Activated naive CD4-positive, alpha-beta T cell treated with anti-CD3 and anti-CD28 coated beads, Interleukin-2, amount 50 U/mL, for 16 hours (primary cell): ENCODE data around the gene CNTLN.
"Not testable (repeated sequence)": the region's sequence is repeated elsewhere in the genome, so short reads cannot be mapped to it uniquely, and the experiment has no call there.

Experiments
- DNase-seq: peaks from one replicate; pipeline ENCODE4 v3.0.0-alpha.2; 2020

CNTLN gene

DNA sequence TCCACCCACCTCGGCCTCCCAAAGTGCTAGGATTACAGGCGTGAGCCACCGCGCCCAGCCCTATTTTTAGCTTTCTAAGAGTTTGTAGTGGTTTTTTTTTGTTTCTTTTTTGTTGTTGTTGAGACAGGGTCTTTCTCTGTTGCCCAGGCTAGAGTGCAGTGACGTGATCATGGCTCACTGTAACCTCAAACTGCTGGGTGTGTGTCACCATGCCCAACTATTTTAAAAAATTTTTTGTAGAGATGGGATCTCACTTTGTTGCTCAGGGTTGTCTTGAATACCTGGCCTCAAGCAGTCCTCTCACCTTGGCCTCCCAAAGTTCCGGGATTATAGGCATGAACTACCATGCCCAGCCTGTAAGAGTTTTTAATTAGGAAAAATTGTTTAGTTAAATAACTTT is 298.7 kb downstream of the CNTLN start:
- DNase-seq: no peak

DNA sequence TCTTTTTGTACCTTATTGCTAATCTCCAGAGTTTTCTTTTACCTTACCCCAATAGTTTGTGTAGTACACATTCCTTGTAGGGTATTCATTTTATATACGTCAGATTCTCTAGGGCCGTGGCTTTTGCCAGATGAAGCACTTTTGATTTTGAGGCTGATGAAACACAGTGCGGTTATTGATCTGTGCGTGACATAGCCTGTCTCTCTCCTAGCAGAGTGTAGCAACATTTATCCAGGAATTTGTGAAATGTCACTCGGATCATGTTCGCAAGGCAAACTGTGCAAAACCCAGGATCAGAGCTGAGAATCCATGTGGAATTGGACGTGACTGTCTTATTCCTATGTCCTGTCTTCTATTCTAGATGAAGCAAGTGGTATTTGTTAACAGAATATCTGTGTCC is 302.0 kb downstream of the CNTLN start:
- no peak for DNase-seq

DNA sequence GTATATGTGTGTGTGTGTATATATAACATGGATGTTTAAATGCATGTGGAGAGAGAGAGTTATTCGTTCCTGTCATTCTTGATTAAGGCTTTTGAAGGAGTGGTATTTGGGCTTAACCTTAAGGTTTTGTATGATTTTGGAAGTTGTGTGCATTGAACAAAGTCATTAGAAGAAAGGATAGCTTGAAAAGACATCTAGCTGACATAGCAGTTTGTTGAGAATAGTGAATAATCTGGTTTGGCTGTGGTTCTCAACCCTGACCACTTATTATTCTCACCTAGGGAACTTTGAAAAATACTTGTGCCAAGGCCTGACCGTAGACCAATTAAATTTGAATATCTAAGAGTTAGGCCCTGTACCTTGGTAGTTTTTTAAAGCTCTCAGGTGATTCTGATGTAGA is 303.0 kb downstream of the CNTLN start:
- DNase-seq: no peak

DNA sequence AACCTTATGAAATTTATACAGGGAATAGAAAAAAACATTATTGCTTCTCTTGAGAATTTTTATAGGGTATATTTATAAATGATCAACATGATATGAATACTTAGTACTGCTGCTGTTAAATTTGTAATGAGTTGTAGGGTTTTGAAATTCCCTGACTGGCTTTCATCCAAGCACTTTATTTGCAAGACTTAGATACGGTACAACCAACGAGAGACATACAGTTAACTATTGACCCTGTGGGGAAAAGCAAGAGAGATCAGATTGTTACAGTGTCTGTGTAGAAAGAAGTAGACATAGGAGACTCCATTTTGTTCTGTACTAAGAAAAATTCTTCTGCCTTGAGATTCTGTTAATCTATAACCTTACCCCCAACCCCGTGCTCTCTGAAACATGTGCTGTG is 310.3 kb downstream of the CNTLN start:
- DNase-seq: not testable (repeated sequence)

DNA sequence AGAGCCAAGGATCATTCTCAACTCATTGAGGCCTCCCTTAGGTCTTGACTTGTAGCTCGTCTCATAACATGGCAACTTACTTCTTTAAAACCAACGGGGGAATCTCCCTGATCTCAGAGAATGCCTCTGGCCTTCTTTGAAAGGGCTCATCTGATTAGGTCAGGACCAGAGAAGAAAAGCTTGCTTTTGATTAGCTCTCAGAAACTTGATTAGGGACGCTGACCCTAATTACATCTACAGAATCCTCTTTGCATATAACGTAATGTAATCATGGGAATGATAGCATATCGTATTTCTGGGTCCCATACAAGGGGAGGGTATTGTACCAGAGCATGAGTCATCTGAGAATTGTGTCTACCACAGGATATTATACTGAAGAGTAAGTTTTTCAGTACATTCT is 318.9 kb downstream of the CNTLN start:
- no peak for DNase-seq

DNA sequence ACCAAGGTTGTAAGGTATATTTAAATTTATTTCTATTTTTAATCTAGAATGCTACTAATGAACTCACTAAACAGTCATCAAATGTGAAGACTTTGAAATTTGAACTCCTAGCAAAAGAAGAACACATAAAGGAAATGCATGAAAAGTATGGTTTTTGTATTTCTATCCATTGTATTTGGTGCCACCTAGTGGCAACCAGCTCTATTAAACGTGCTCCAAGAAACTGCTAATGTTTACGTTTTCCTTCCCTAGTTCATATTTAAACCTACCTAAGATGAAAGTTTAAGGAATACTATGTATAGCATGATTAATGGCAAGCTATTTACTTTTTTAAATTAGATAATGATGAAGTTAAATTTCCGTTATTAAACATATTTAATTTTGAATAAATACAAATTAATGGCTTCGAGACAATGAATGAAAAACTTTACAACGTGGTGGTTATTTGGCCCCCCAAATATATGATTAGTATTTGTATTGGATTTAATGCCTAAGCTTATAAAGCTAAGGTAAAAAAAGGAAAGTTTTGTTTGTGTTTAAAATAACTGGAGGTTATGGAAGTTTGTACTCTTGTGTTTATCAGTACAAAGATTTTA is 328.1 kb downstream of the CNTLN start:
- no peak for DNase-seq

DNA sequence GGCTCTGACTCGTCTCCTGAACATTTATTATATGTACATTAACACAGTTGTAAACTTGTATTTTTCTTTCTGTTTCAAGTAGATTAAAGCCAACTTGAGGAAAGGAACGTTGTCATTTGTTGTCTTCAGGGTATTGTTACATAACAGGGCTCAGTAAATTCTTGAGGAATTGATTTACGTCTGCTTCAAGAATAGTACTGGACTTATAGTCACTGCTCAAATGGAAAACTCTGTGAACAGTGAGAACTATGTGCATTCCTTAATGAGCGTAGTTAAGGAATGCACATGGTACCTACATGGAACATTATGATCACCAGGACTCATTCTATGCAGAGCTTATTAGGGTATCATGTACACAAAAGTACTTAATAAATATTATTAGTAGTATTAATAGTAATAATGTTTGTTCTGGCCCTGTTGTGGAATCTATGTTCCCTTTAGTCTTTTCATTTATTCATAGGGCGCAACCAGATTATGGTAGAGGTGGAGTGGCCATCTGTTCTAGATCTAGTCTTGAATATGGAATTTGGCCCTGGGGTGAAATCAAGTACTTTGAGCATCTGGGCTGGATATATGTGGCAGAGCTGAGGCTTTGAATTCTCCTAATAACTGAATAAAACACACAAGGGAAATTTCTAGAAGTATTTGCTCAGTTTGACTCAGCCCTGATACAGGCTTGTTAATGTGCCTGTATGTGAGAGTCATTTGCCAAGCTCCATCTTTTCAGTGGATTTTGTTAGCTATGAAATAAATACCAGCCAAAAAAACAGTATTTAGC is 335.4 kb downstream of the CNTLN start:
- DNase-seq: no peak

DNA sequence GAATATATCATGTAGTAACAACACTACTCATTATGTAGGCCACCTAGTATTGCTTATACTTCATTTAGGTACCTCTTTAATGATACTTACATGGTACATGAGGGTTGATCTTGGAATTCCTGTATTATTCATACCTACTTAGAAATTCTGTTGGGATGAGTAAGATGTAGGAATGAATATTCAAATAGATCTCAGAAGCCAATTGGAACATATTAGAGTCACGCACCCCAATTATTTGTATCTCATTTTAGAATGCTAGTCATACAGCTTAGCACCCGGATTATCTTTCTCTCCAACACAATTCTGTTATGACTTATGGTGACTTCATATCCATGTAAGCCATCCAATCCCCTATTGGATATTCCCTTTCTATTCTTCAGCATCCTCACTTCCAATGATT is 337.3 kb downstream of the CNTLN start:
- no peak for DNase-seq

DNA sequence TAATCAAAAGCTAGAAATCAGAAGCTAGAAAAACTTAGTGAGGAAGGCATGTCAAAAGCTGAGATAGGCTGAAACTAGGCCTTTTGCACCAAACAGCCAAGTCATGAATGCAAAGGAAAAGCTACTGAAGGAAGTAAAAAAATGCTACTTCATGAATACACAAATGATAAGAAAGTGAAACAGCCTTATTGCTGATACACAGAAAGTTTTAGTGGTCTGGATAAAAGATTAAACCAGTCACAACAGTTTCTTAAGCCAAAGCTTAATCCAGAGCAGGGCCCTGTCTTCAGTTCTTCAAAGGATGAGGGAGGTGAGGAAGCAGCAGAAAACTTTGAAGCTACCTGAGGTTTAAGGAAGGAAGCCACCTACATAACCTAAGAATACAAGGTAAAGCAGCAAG is 341.6 kb downstream of the CNTLN start:
- DNase-seq: no peak

DNA sequence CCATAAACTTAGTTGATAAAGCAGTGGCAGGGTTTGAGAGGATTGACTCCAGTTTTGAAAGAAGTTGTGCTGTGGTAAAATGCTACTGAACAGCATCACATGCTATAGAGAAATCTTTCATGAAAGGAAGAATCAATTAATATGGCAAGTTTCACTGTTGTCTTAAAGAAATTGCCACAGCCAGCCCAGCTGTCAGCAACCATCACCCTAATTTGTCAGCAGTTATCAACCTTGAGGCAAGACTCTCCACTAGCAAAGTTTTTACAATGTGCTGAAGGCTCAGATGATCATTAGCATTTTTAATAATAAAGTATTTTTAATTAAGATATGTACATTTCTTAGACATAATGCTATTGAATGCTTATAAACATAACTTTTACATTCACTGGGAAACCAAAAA is 343.0 kb downstream of the CNTLN start:
- DNase-seq: no peak

DNA sequence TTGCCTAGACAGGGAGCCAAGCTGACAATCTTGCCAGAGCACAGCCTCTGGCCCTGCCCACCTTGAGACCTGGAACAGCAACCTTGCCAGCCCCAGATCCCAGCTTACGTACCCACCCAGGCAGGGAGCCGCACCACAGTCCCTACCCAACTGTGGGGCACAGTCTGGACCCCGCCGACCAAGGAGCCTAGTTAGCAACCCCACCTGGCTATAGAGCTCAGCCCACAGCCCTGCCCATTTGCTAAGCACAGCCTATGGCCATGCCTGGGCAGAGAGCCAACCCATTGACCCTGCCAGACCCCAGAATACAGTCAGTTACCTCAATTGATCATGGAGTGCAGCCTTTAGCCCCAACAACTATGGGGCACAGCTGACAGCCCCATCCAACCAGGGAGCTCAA is 346.1 kb downstream of the CNTLN start:
- no peak for DNase-seq

DNA sequence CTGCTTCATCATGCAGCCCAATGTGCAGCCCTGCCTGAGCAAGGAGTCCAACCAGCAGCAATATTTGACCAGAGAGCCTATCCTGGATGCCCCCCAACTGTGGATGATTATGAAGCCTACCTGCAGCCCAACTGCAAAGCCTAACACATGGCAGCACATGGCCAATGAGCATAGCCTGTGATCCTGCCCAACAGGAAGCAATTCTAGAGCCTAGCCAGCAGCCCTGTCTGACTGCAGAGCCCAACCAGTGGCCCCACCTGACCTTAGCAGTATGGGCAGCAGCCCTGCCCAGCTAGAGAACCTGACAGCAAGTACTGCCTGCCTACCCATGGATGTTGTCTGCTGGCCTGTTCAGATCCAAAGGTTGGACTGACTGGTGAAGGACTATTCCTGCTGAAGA is 346.7 kb downstream of the CNTLN start:
- DNase-seq: no peak

DNA sequence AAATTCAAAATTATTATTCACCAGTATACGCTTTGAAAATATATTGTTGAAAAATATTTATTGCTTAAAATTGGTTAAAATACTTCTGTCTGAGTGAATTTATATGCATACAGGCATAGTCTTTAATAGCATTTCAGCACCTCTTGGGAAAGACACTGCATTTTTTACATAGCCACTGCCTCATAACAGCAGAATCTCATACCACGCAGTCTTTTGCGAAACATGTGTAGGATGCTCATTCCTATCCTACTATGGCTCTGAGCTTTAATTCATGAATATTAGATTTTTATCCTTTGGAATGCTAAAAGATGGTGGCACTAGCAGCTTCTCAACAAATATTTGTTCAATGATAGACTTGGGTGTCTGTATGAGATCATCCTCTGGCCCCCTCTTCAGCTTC is 350.1 kb downstream of the CNTLN start:
- no peak for DNase-seq

DNA sequence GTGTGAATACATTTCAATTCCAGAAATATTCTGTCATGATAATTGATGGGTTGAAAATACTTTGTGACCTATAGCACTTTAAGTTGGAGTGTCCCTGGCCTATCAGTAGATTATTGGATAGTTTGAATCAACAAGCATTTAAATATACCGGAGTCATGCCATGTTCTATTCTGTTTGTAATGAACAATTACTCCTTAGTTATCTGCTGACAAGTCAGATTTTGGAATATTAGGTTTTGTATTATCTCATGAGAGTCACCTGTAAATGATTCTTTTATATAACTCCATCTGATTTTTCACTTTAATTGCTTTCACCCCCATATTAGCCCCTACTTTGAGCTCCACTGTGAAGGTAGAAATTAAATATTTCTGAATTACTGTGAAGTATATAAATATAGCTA is 351.6 kb downstream of the CNTLN start:
- DNase-seq: no peak

DNA sequence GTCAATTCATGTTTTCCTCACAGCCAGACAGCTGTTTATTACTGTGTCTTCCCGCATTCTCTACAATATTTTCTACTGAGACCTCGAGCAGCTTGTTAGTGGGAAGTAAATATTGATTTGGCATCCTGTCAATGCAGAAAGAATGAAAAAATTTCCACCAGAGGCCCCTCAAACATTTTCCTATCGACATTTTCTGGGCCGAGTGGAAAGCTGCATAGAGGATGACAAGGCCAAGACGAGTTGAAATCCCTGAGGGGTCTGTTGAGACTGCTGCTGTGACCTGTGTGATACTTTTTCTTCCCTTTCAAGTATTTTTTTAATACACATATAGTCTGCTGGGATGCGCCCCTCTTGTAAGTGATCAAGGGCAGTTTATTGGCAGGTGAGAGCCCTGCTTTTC is 352.6 kb downstream of the CNTLN start:
- DNase-seq: no peak

DNA sequence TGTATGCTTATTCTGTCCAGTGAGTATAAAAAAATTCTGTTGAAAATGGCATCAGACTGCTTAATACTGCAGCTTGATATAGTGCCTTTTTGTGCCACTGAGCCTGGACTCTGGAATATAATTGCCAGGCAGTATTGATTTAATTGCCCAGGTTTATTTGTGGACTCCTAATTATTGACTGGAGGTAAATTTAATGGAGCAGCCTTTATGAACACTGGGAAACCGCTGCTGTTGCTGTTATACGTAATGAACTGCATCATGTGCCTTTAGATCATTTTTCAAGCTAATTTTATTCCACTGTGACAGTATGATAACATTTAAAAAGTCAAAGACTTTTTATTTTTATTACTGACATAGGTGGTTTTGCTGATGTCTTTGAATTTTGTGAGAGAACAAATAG is 353.8 kb downstream of the CNTLN start:
- DNase-seq: no peak

DNA sequence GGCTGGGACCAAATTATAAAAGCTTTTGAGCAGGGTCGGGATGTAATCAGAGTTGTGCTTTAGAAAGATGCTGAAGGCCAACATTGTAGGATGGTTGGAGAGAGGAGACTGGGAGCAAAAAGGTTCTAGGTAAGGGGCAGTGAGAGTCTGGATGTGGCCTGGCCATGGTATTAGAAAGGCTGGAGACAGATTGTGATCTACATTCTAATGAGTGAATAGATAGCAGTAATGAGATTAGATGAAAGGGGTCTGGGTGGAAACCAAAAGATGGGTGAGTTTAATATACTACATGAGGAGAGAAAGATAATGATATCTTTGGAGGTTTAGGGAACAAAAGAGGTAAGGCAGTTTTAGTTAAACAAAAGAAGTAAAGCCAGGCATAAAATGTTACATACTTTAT is 355.3 kb downstream of the CNTLN start:
- DNase-seq: no peak

DNA sequence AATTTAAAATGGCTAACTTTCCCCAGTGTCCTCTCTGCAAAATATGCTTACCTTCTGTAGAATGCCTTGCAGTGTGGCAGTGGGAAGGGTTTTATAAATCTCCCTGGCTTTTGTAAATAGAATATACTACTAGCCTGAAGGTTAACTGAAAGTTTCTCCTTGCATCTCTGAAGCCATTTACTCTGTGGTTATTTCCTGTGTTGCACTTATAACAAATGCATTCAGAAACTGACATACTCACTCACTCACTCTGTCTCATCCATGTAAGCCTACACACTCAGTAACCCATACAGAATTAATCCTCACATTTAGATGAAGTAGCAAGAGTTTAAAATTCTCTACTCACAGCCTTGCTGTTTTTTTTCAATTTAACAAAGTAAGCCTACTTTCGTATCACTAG is 356.9 kb downstream of the CNTLN start:
- no peak for DNase-seq

DNA sequence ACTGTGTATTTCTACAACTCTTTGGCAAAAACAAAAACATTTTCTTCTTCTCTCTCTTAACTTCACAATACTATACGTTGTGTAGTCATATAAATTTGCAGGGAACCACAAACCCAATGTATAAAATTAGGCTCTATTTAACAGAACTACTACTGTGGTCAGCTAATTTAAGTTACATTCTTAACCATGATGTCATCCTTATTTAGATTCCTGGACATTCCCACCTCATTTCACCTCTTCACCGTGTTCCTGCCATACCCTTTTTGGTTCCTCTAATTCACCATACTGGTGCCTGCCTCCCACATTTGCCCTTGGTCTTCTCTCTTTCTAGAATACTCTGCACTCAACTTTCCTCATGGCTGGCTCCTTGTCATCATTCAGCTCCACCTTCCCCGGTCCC is 368.4 kb downstream of the CNTLN start:
- DNase-seq: no peak

DNA sequence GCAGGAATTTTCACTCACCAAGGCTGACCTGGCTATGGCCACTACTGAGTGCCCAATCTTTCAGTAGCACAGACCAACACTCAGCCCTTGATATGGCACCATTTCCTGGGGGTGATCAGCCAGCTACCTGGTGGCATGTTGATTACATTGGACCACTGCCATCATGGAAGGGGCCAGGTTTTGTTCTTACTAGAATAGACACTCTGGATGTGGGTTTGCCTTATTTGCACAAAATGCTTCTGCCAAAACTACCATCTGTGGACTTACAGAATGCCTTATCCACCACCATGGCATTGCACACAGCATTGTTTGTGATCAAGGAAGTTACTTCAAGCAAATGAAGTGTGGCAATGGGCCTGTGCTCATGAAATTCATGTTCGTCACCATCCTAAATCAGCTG is 374.3 kb downstream of the CNTLN start:
- no peak for DNase-seq

DNA sequence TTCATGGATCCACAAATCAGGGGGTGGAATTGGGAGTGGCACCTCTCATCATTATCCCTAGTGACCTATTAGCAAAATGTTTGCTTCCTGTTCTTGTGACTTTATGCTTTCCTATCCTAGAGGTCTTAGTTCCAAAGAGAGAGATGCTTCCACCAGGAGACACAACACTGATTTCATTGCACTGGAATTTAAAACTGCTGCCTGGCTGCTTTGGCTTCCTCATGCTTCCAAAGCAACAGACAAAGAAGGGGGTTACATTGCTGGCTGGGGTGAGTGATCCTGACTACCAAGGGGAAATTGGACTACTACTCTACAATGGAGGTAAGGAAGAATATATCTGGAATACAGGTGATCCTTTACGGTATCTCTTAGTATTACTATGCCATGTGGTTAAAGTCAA is 374.9 kb downstream of the CNTLN start:
- DNase-seq: no peak

DNA sequence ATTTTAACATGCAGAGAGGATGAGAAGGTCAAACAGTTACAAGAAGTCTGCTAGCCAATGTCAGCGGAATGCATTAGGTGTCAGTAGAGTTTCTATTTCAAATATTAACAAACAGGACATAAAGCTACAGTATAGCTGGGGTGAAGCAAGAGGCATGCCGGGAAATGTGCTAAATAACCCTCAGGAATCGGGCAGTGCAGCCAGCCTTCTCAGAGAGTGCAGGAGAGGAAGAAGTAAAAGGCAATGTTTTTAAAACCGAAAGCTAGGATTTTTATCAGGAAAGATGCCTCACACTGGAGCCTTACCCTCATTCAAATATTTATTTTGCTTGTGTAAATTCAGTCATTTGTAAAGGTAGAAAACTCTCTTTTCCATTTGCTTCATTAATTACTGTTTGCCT is 384.9 kb downstream of the CNTLN start:
- DNase-seq: no peak

DNA sequence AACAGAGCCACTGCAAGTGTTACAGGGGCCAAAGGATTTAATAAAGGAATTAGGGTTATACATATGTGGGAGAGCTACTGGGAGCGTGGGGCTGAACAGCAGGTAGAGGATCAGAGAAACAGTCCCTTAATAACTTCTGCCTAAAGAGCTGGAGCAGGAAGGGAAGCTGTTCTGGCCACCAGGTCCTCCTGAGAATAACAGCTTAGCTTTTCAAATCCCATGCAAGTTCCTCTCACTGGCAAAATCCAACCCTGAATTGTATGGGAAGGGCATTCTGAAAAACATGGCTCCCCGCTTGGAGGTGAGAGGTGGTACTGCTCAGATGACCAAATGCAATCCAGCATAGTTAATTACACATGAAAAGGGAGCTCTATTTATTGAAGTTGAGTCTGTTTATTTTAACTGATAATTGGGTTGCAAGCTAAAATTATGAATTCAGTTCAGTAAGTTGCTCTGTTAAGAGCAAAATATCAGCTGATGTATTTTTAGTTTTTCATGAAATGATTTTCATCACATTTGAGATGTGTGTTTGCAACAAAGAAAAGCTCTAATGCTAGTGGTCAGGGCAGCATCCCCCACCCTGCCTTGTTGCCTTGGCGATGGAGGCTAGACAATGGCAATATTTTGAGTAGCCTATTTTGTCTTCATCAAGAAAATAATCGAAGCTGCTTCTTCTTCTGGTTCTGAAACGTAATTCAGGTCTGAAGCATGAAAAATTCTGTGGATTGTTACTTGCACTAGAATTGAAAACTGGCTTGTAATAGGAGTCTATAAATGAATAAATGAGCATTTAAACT is 385.6 kb downstream of the CNTLN start:
- no peak for DNase-seq
